ENCODE data around the gene AMMECR1.

The AMMECR1 gene

GRCh38 chrX:110311437-110312230 is 6.3 kb downstream of the AMMECR1 start:
- Histone ChIP-seq H3K9me2 (ENCODE audit: low read depth, low read length) (no peaks in the 10 kb centered on the region), H3K9ac (ENCODE audit: low read length) (no peak overlapping the region)

GRCh38 chrX:110310896-110311295 is 7.0 kb downstream of the AMMECR1 start:
- Histone ChIP-seq H3K9me3 (ENCODE audit: low read length) (no peaks in the 10 kb centered on the region), H3K27ac (ENCODE audit: low read depth, low read length, poor library complexity, severe bottlenecking) (peak overlapping the region; percentile 39), H3K9ac (ENCODE audit: low read length) (no peak overlapping the region), H4K20me1 (ENCODE audit: insufficient read depth, low read length) (no peaks in the 10 kb centered on the region), H2AFZ (ENCODE audit: low read length) (no peak overlapping the region), H3K27me3 (ENCODE audit: insufficient read depth, low read length) (no peaks in the 10 kb centered on the region), H3K4me3 (ENCODE audit: low read depth, low read length, poor library complexity, severe bottlenecking) (no peak overlapping the region), H3K4me1 (ENCODE audit: insufficient read depth, low read length, severe bottlenecking) (peaks cover 40% of the 10 kb centered on the region), H3F3A (ENCODE audit: insufficient read depth, low read length) (no peaks in the 10 kb centered on the region), H3K4me2 (ENCODE audit: low read length) (peak overlapping the region; percentile 51; the same call in 1 of the 2 replicates), H3K36me3 (ENCODE audit: insufficient read depth, low read length) (no peaks in the 10 kb centered on the region), H3K9me2 (ENCODE audit: low read depth, low read length) (no peaks in the 10 kb centered on the region), H3K79me2 (ENCODE audit: insufficient read depth, low read length) (peaks cover 63% of the 10 kb centered on the region)
- no peak for TF ChIP-seq EZH2 (IDR thresholded peaks at IDR 0.05; ENCODE audit: borderline replicate concordance, low read length)
- TF ChIP-seq CTCF (IDR thresholded peaks at IDR 0.05; ENCODE audit: low read length): no peak

More at GRCh38 chrX:110311437-110312230, 6.3 kb downstream of the AMMECR1 start:
- Histone ChIP-seq H3K4me2 (ENCODE audit: low read length) (peak overlapping the region; percentile 51; the same call in 1 of the 2 replicates), H2AFZ (ENCODE audit: low read length) (no peak overlapping the region), H3F3A (ENCODE audit: insufficient read depth, low read length) (no peaks in the 10 kb centered on the region), H3K4me3 (ENCODE audit: low read depth, low read length, poor library complexity, severe bottlenecking) (no peak overlapping the region), H3K79me2 (ENCODE audit: insufficient read depth, low read length) (peaks cover 70% of the 10 kb centered on the region), H3K36me3 (ENCODE audit: insufficient read depth, low read length) (no peaks in the 10 kb centered on the region), H3K27me3 (ENCODE audit: insufficient read depth, low read length) (no peaks in the 10 kb centered on the region), H3K27ac (ENCODE audit: low read depth, low read length, poor library complexity, severe bottlenecking) (peak overlapping the region; percentile 39), H3K4me1 (ENCODE audit: insufficient read depth, low read length, severe bottlenecking) (peaks cover 47% of the 10 kb centered on the region), H3K9me3 (ENCODE audit: low read length) (no peaks in the 10 kb centered on the region), H4K20me1 (ENCODE audit: insufficient read depth, low read length) (no peaks in the 10 kb centered on the region)
- TF ChIP-seq EZH2 (IDR thresholded peaks at IDR 0.05; ENCODE audit: borderline replicate concordance, low read length) (no peak), CTCF (IDR thresholded peaks at IDR 0.05; ENCODE audit: low read length) (no peak)

GRCh38 chrX:110310000-110310790 is 7.7 kb downstream of the AMMECR1 start:
- Histone ChIP-seq H3K27ac (ENCODE audit: low read depth, low read length, poor library complexity, severe bottlenecking) (peak overlapping the region; percentile 39), H3F3A (ENCODE audit: insufficient read depth, low read length) (no peaks in the 10 kb centered on the region), H3K9ac (ENCODE audit: low read length) (no peak overlapping the region), H3K4me2 (ENCODE audit: low read length) (peak overlapping the region; percentile 51; the same call in 1 of the 2 replicates), H3K27me3 (ENCODE audit: insufficient read depth, low read length) (no peaks in the 10 kb centered on the region), H4K20me1 (ENCODE audit: insufficient read depth, low read length) (no peaks in the 10 kb centered on the region), H3K79me2 (ENCODE audit: insufficient read depth, low read length) (peaks cover 56% of the 10 kb centered on the region), H3K9me3 (ENCODE audit: low read length) (no peaks in the 10 kb centered on the region), H2AFZ (ENCODE audit: low read length) (no peak overlapping the region), H3K36me3 (ENCODE audit: insufficient read depth, low read length) (no peaks in the 10 kb centered on the region), H3K4me3 (ENCODE audit: low read depth, low read length, poor library complexity, severe bottlenecking) (no peak overlapping the region), H3K4me1 (ENCODE audit: insufficient read depth, low read length, severe bottlenecking) (peaks cover 33% of the 10 kb centered on the region), H3K9me2 (ENCODE audit: low read depth, low read length) (no peaks in the 10 kb centered on the region)
- TF ChIP-seq CTCF (IDR thresholded peaks at IDR 0.05; ENCODE audit: low read length): no peak
- no peak for TF ChIP-seq EZH2 (IDR thresholded peaks at IDR 0.05; ENCODE audit: borderline replicate concordance, low read length)
